Activated effector memory CD4-positive, alpha-beta T cell treated with anti-CD3 and anti-CD28 coated beads, Interleukin-2, amount 50 U/mL, for 16 hours (primary cell): ENCODE measurements around the gene CTNS.
"Not testable (repeated sequence)": the region's sequence is repeated elsewhere in the genome, so short reads cannot be mapped to it uniquely, and the experiment has no call there.

Experiments
- DNase-seq: peaks from one replicate; pipeline ENCODE4 v3.0.0-alpha.2; 2020

CTNS gene

DNA sequence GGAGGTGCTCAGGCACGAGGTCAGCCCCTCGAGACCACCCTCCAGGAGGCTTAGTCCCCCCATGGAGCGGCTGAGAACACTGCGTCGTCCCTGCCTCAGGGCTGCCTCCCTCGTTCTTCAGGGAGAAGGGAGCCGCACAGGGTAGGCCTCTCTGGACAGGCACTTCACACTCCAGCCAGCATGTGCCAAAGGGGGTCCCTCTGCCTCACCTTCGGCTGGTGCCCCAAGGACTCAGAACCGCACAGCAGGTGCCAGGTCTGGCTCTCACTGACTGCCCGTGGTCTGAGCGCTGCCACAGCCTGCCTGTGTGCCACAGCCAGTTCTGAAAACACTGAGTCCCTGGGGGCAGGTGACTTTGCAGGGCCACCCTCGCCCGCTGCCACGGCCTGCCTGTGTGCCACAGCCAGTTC, 52.3 kb downstream of the CTNS start:
- no peak for DNase-seq

- DNase-seq, result no peak
Observed at GRCh38 chr17:3689262-3690093, 52.9 kb downstream of the CTNS start.

DNA sequence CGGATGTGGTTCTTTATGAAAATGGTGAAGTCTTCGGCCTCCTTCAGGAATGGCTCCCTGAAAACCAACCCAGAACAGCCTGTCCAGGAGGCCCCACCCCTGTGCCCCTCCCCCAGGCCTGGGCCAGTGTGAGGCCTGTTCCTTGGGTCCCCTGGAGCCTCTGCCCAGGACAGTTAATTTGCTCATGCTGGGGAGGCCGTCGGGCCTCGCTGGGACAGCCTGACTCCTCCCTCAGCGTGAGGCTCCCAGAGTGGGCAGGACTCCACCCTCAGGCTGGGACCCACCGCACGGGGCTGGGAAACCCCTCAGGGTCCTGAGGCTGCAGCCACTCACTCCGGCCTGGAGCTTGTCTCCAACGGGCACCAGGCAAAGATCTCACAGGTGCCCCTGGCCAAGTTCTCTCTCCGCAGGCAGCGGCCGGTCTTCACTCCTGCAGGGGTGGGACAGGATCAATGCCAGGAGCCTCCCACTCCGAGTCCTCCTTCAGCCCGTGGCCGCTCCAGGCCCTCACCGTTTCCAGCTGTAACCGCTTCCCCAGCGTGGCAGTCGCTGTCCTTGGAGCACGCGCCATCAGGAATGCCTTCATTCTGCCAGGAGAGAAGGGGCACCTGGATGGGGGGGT, 53.6 kb downstream of the CTNS start:
- no peak for DNase-seq

DNA sequence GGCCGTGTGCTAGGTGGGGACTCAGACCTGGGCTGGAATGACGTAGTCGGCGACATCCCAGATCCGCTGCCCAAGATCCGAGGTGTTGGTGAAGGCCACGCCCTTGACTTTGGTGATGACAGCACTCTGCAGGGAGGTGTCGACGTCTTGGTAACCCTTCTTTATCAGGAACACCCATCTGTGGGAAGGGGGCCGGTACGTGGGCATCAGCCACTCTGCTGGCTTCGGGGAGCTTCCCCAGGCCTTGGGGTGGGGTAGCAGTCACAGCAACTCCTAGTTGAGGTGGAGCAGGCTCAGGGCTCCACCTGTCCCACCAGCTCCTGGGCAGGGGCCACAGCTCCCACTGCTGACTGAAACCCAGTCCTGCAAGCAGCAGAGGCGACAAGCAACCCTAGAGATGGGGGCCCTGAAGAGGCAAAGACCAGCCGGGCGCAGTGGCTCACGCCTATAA, 55.1 kb downstream of the CTNS start:
- no peak for DNase-seq

DNA sequence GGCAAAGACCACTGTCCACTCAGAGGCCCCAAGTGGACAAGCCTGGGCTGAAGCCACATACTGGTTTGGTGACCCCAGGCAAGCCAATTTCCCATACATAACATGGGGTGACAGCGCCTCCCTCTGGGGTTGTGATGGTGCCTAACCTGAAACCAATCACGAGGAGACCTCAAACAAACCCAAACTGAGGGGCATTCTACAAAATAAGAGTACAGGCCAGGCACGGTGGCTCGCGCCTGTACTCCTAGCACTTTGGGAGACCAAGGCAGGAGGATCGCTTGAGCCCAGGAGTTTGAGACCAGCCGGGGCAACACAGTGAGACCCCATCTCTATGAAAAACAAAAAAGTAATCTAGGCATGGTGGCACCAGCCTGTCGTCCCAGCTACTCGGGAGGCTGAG, 55.8 kb downstream of the CTNS start:
- no peak for DNase-seq

DNA sequence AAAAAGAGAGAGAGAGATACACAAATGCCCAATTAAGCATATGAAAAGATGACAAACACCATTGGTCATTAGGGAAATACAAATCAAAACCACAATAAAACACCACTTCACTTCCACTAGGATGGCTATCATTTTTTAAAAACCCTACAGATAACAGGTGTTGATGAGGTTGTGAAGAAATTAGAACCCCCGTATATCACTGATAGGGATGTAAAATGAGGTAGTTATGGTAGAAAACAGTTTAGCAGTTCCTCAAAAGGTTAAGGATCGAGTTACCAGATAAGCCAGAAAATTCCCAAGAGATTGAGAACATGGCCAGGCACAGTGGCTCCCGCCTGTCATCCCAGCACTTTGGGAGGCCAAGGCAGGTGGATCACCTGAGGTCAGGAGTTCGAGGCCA, 56.6 kb downstream of the CTNS start:
- no peak for DNase-seq

GRCh38 chr17:3693829-3694231, 57.3 kb downstream of the CTNS start:
- DNase-seq, result no peak

DNA sequence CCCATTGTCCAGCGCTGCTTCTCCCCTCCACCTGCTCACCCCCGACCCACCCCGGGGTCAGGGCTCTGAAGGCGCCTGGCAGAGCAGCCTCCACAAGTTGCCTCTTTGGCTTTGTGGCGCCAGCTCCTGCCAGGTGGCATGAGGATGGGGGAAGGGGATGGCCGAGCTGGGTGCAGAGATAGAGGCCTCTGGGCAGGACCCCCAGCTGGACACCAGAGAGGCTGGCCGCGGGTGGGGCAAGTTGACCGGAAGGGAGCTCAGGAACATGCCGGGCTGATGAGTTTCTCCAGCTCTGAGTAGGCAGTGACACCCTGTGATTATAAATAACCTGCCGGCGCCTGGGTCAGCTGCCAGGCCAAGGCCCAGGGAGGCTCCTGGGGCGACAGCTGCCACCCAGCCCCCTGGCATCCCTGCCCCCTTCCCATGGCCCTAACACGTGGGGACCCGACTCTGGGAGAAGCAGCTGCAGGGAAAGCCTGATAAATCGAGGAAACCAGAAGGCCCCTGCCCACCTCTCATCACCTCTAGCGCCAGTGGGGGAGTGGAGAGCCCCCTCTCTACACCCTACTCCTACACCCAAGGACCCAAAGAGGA, 58.7 kb downstream of the CTNS start:
- DNase-seq, result no peak

GRCh38 chr17:3695723-3696411, 59.3 kb downstream of the CTNS start, which contains the start of gene P2RX5:
Gene P2RX5 (minus strand): TSS chr17:3696155. CDS start chr17:3696005, 150 bp downstream.
- peak; percentile 74 for DNase-seq

DNA sequence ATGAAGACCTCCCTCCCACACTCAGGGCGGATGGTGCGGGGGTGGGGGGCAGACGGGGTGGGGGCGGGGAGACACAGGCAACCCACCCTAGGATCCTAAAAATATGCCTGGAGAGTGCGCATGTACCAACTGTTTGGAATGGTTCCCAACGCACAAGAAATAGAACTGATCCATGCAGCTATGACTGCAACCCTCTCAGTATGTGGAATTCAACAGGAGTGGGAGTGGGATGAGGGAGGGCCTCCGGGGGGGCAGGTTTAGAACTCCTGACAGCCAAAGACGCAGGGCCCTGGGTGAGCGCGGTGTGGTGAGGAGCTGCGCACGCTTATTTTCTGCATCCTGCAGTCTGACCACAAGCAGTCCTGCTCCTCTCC, 60.5 kb downstream of the CTNS start:
- DNase-seq, result no peak

DNA sequence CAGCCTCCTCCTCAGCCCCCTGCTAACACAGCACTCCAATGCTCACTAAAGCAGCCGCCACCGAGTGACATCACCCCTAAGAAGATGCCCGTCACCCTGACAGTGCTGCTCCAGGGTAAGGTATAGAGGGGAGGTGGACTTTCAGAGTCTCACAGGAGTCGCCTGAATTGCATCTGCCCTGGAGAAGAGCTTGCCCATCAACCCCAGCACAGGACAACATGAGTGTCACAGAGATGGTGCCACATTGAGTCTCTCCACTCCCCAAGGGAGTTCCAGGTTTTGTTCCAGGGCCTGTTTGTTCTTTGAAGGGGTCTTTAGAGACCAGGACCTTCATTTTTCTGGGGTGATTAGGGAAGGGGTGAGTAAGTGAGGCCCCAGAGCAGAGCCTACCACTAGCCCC, 61.6 kb downstream of the CTNS start:
- no peak for DNase-seq

DNA sequence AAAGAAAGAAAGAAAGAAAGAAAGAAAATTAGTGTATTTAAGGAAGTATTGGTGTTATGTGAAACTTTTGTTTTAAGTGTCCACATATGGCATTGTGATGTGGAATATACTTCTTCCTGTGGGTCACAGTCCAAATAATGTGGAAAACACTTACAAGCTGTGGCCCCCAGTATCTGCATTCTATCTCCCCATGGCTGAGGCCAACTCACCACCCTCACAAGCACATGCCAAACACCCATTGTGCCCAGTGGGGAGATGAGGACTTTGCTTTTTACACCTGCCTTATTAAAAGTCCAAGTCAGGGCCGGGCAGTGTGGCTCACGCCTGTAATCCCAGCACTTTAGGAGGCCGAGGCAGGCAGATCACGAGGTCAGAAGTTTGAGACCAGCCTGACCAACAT, 63.4 kb downstream of the CTNS start:
- no peak for DNase-seq

DNA sequence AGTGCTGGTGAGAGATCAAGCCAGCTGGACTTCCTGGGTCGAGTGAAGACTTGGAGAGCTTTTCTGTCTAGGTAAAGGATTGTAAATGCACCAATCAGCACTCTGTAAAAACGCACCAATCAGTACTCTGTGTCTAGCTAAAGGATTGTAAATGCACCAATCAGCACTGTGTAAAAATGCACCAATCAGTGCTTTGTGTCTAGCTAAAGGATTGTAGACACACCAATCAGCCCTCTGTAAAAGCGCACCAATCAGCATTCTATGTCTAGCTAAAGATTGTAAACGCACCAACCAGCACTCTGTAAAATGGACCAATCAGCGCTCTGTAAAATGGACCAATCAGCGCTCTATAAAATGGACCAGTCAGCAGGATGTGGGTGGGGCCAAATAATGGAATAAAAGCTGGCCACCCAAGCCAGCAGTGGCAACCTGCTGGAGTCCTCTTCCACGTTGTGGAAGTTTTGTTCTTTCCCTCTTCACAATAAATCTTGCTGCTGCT, 65.5 kb downstream of the CTNS start:
- not testable (repeated sequence) for DNase-seq

DNA sequence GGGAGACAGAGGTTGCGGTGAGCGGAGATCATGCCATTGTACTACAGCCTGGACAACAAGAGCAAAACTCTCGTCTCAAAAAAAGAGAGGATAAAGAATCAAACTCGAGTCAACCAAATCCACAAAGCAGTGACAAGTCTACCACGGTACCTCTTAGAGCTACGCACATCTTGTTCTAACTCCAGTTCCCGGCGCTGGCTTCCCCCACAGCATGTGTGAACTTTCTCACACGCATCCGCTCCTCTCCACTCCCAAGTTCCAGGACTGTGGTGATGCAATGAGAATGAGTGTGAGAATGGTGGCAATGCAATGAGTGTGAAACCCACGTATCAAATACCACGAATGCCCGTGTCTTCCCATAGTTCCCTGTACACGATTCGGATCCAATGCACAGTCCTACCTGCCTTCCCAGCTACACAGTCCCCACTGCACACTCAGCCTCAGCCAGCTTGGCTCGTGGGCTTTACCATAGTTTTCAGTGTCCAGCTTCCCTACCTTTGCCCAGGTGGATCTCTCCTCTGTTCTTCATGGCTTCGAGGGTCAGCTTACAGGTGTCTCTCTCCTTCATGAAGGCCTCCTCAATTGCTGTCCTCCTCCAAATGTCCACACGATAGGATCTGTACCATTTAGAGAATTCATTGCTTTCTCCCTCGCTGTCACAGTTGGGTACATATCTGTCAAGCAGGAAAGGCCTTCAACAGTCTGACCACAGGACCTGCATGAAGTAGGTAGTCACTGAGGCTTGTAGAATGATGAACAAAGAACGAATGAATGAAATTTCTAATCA, 68.6 kb downstream of the CTNS start:
- DNase-seq, result no peak

DNA sequence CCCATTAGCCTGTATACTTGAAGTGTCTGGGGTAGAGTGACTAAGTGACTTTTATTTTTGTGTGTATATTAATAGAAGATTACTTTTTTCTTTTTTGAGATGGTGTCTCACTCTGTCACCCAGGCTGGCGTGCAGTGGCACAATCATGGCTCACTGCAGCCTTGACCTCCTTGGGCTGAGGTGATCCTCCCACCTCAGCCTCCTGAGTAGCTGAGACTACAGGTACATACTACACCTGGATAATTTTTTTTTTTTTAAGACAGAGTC, 69.1 kb downstream of the CTNS start:
- DNase-seq, result not testable (repeated sequence)

- no peak for DNase-seq
Observed at GRCh38 chr17:3708366-3708765, 71.8 kb downstream of the CTNS start.

DNA sequence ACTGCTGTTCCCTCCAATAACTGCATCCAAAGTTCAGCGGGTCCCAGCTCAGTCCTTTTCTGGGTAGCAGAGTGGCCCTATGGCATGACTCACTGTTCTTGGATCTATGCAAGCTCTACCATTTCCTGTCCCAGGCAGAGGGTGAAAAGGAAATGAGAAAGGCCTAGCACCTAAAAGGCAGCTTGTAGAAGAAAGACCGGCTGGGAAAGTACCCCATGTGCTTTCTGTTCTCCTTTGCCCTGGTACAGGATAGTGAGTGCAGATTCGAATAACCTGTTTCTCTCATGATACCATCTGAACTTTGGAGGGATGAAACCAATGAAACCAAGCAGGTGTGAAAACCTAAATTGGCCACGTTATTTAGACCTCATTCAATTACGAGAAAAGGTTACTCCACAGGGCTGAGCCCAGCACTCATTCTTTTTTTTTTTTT, 74.4 kb downstream of the CTNS start:
- peak; percentile 86 for DNase-seq
